Esophagus muscularis mucosa (tissue), 3 donors: Measurements from ENCODE around the gene B3GALT2.

Experiments used
- CTCF ChIP-seq, 3 experiments: fragments of 200-600 bp in 2 of 3; fragments of 450-650 bp in 1 of 3; sonication (generic) in 2 of 3; IDR thresholded peaks; one replicate each; pipeline ENCODE4 v1.5.1; 2017 to 2019; ENCODE audit warnings: antibody characterized with exemption in 3 of 3, mild to moderate bottlenecking in 2 of 3, moderate library complexity in 1 of 3
- POLR2A ChIP-seq: fragments of 450-650 bp; IDR thresholded peaks from one replicate; pipeline ENCODE4 v1.6.1; 2017; ENCODE audit warnings: antibody characterized with exemption, moderate library complexity, mild to moderate bottlenecking, low read depth
- POLR2AphosphoS5 ChIP-seq, 2 donors: sonication (generic); formaldehyde crosslinking; IDR thresholded peaks; one replicate each; pipeline ENCODE4 v1.6.1; 2017; ENCODE audit warnings: antibody characterized with exemption in 2 of 2

DNA sequence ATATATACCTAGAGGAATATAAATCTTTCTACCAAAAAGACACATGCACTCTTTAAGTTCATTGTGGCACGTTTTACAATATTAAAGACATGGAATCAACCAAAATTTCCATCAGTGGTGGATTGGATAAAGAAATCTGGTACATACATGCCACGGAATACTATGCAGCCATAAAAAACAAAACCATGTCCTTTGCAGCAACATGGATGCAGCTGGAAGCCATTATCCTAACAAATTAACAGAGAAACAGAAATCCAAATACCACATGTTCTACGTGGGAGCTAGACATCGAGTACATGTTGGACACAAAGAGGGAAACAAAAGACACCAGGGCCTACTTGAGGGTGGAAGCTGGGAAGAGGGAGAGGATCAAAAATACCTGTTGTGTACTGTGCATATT lies 33.0 kb upstream of the B3GALT2 start:
- TF ChIP-seq POLR2AphosphoS5 (IDR thresholded peaks at IDR 0.05) (no peak), CTCF (IDR thresholded peaks at IDR 0.05) (no peak), POLR2A (no peak)
